HCT116 (cell line): ENCODE measurements around the gene ATG10. TPM values are rescaled to one million over a fixed set of nuclear protein-coding genes. Genes with fewer than 3 reads are reported as not detected.

ENCODE experiments used
- ATAC-seq: fragments of 200-7000 bp; cut with Tn5 transposase; 2 replicates; pipeline ENCODE4 v1.9.1; 2020; ENCODE audit warnings: mild to moderate bottlenecking, moderate library complexity
- BruUV-seq: library from RNA; stranded (reverse); fragments of 400-500 nt; replicated peaks from 2 replicates; lab custom pipeline; 2021; lab: Mats Ljungman, UMichigan
- CTCF ChIA-PET: fragments of 300-600 bp; sonication (Branson Sonifier 250); formaldehyde crosslinking; loops from one replicate; lab custom pipeline; 2021; ENCODE audit warnings: antibody characterized with exemption; lab: Charles Lee
- POLR2A ChIA-PET: fragments of 300-600, 350-600 bp; sonication (Branson Sonifier 250); formaldehyde crosslinking; loops from one replicate; lab custom pipeline; 2021; ENCODE audit warnings: antibody characterized with exemption; lab: Charles Lee
- RAD21 ChIA-PET, 2 experiments: fragments of 300-600 bp; sonication (Branson Sonifier 250); formaldehyde crosslinking; loops; one replicate each; lab custom pipeline; 2023; ENCODE audit warnings: low total read pairs in 2 of 2; ENCODE audit not compliant: uncharacterized antibody in 2 of 2, unreplicated experiment in 2 of 2, low non-redundant PET in 1 of 2; lab: Charles Lee
- DNase-seq: peaks from one replicate; pipeline ENCODE4 v3.0.0-alpha.2; 2010; ENCODE audit warnings: low read depth, low spot score
- H2AFZ ChIP-seq: fragments of 200-600 bp; shearing (Covaris generic), sonication (generic); 2 replicates; pipeline ENCODE4 v1.6.1; 2017; ENCODE audit warnings: low read depth, mixed run types, mixed read lengths, antibody characterized with exemption, low read length; ENCODE audit not compliant: poor library complexity, severe bottlenecking
- H3K27ac ChIP-seq: 2 replicates; pipeline ENCODE4 v1.5.1; 2012; ENCODE audit warnings: low read depth, low read length
- H3K27me3 ChIP-seq: fragments of 200-600 bp; sonication (generic); 2 replicates; pipeline ENCODE4 v1.6.1; 2016; ENCODE audit warnings: mixed run types, low read length, mixed read lengths; ENCODE audit not compliant: insufficient read depth
- H3K36me3 ChIP-seq, 2 experiments: fragments of 200-500 bp in 1 of 2; fragments of 200-600 bp in 1 of 2; sonication (Bioruptor generic) in 1 of 2; sonication (generic) in 1 of 2; 2 replicates each; pipeline versions ENCODE4 v1.5.1 to v1.6.1; 2014 to 2016; ENCODE audit warnings: low read length in 2 of 2, inconsistent platforms in 1 of 2, mixed read lengths in 1 of 2, mixed run types in 1 of 2; ENCODE audit not compliant: insufficient read depth in 2 of 2, control insufficient read depth in 1 of 2
- H3K4me1 ChIP-seq, 2 experiments: fragments of 200-600 bp in 1 of 2; sonication (generic) in 1 of 2; 2 replicates each; pipeline versions ENCODE4 v1.5.1 to v1.6.1; 2012 to 2017; ENCODE audit warnings: low read length in 2 of 2, inconsistent platforms in 1 of 2, mild to moderate bottlenecking in 1 of 2, mixed read lengths in 1 of 2, mixed run types in 1 of 2, moderate library complexity in 1 of 2; ENCODE audit not compliant: insufficient read depth in 2 of 2, control insufficient read depth in 1 of 2
- H3K4me2 ChIP-seq: fragments of 200-600 bp; sonication (generic); 2 replicates; pipeline ENCODE4 v1.6.1; 2017; ENCODE audit warnings: mixed run types, low read length, mixed read lengths
- H3K4me3 ChIP-seq, 2 experiments: fragments of 200-600 bp in 1 of 2; sonication (generic) in 1 of 2; replicated peaks in 1 of 2; 2 replicates each; pipeline ENCODE4 v1.5.1; 2011 to 2016; ENCODE audit warnings: low read length in 2 of 2, control low read depth in 1 of 2, low read depth in 1 of 2, mild to moderate bottlenecking in 1 of 2, mixed read lengths in 1 of 2, mixed run types in 1 of 2
- H3K79me2 ChIP-seq: fragments of 200-600 bp; sonication (generic); 2 replicates; pipeline ENCODE4 v1.6.1; 2017; ENCODE audit warnings: mild to moderate bottlenecking, mixed run types, low read length, moderate library complexity, mixed read lengths; ENCODE audit not compliant: insufficient read depth
- H3K9ac ChIP-seq: fragments of 200-600 bp; sonication (generic); 2 replicates; pipeline ENCODE4 v1.6.1; 2016; ENCODE audit warnings: low read length, mixed read lengths
- H3K9me2 ChIP-seq: fragments of 200-600 bp; sonication (generic), shearing (Covaris generic); 2 replicates; pipeline ENCODE4 v1.6.1; 2017; ENCODE audit warnings: mixed run types, mild to moderate bottlenecking, moderate library complexity; ENCODE audit not compliant: insufficient read depth
- H3K9me3 ChIP-seq, 2 experiments: fragments of 200-500 bp in 1 of 2; fragments of 200-600 bp in 1 of 2; sonication (Bioruptor generic) in 1 of 2; sonication (generic) in 1 of 2; 2 replicates each; pipeline ENCODE4 v1.6.1; 2014 to 2017; ENCODE audit warnings: low read length in 2 of 2, mixed read lengths in 2 of 2, inconsistent platforms in 1 of 2, low read depth in 1 of 2, mild to moderate bottlenecking in 1 of 2, mixed run types in 1 of 2, moderate library complexity in 1 of 2; ENCODE audit not compliant: control insufficient read depth in 1 of 2, insufficient read depth in 1 of 2
- H4K20me1 ChIP-seq: fragments of 200-600 bp; sonication (generic), shearing (Covaris generic); 2 replicates; pipeline ENCODE4 v1.6.1; 2017; ENCODE audit warnings: mixed run types, mild to moderate bottlenecking, moderate library complexity; ENCODE audit not compliant: insufficient read depth
- ATF3 ChIP-seq: IDR thresholded peaks from 2 replicates; pipeline ENCODE4 v1.6.1; 2012
- CBX3 ChIP-seq: IDR thresholded peaks from 2 replicates; pipeline ENCODE4 v1.6.1; 2012; ENCODE audit warnings: low read depth
- EGR1 ChIP-seq: IDR thresholded peaks from 2 replicates; pipeline ENCODE4 v1.6.1; 2012; ENCODE audit warnings: low read depth
- EZH2 ChIP-seq: fragments of 200-600 bp; sonication (generic); IDR thresholded peaks from 2 replicates; pipeline ENCODE4 v1.6.1; 2017; ENCODE audit warnings: antibody characterized with exemption, mixed run types
- EZH2phosphoT487 ChIP-seq: fragments of 200-600 bp; IDR thresholded peaks from 2 replicates; pipeline ENCODE4 v1.6.1; 2018; ENCODE audit warnings: antibody characterized with exemption, borderline replicate concordance
- FOSL1 ChIP-seq: IDR thresholded peaks from 2 replicates; pipeline ENCODE4 v1.6.1; 2012; ENCODE audit warnings: low read depth
- JUND ChIP-seq: IDR thresholded peaks from 2 replicates; pipeline ENCODE4 v1.6.1; 2012
- MAX ChIP-seq: IDR thresholded peaks from 2 replicates; pipeline ENCODE4 v1.6.1; 2012
- POLR2A ChIP-seq: IDR thresholded peaks from 2 replicates; pipeline ENCODE4 v1.7.0; 2011; ENCODE audit warnings: borderline replicate concordance; ENCODE audit not compliant: insufficient read depth, insufficient read length; ENCODE audit errors: extremely low read depth
- POLR2AphosphoS5 ChIP-seq: IDR thresholded peaks from 2 replicates; pipeline ENCODE4 v1.6.1; 2011; ENCODE audit warnings: mild to moderate bottlenecking, low read depth, low read length, moderate library complexity
- RAD21 ChIP-seq: IDR thresholded peaks from 2 replicates; pipeline ENCODE4 v1.6.1; 2012; ENCODE audit warnings: low read depth, mild to moderate bottlenecking
- SIN3A ChIP-seq: IDR thresholded peaks from 2 replicates; pipeline ENCODE4 v1.6.1; 2012; ENCODE audit warnings: low read depth
- SP1 ChIP-seq: IDR thresholded peaks from 2 replicates; pipeline ENCODE4 v1.6.1; 2012; ENCODE audit warnings: low read depth
- SRF ChIP-seq: IDR thresholded peaks from 2 replicates; pipeline ENCODE4 v1.6.1; 2012; ENCODE audit warnings: low read depth
- YY1 ChIP-seq: IDR thresholded peaks from 2 replicates; pipeline ENCODE4 v1.6.1; 2011; ENCODE audit warnings: low read length, low read depth, moderate library complexity, mild to moderate bottlenecking; ENCODE audit not compliant: insufficient replicate concordance; ENCODE audit errors: extremely low read depth
- ZFX ChIP-seq: fragments of 450-650 bp; IDR thresholded peaks from 2 replicates; pipeline ENCODE4 v1.6.1; 2017
- intact Hi-C: fragments of 100-400 bp; cut with micrococcal nuclease; formaldehyde crosslinking; loops from 2 replicates; pipeline ENCODE4 v1.10.0; 2022
- total RNA-seq: library from RNA; stranded (reverse); gene quantifications from one replicate; pipeline ENCODE4 v1.2.1, GENCODE V29; 2021; ENCODE audit not compliant: unreplicated experiment

The ATG10 gene
- total RNA-seq, 1 experiment from 2014 or later, result 9.4 TPM

GRCh38 chr5:82217917-82218316 lies 246.1 kb downstream of the ATG10 start:
- Histone ChIP-seq H3K9ac (no peak overlapping the region), H3K9me2 (no peaks in the 10 kb centered on the region), H3K79me2 (no peaks in the 10 kb centered on the region), H3K27ac (no peak overlapping the region), H3K9me3 (no peaks in the 10 kb centered on the region), H3K4me1 (no peaks in the 10 kb centered on the region), H3K27me3 (no peaks in the 10 kb centered on the region), H3K36me3 (no peaks in the 10 kb centered on the region), H4K20me1 (no peaks in the 10 kb centered on the region), H2AFZ (no peak overlapping the region), H3K4me2 (no peak overlapping the region), H3K4me3 (no peak overlapping the region)
- DNase-seq, result no peak
- ATAC-seq, result no peak
- ChIA-PET RAD21 (no interaction called here), CTCF (no interaction called here), POLR2A (no interaction called here)
- BruUV-seq, result no TSS peak
- intact Hi-C loops, result no loop called here
- TF ChIP-seq SRF, result no peak

- no peaks in the 10 kb centered on the region for H3K36me3 ChIP-seq
- no peak overlapping the region for H3K9ac ChIP-seq
- no peaks in the 10 kb centered on the region for H3K27me3 ChIP-seq
- TF ChIP-seq CBX3 (no peak), SRF (no peak), POLR2AphosphoS5 (no peak), SIN3A (no peak), FOSL1 (no peak), ATF3 (no peak), POLR2A (no peak), MAX (no peak), JUND (no peak), RAD21 (no peak), EZH2 (no peak), YY1 (no peak), SP1 (no peak), ZFX (no peak), EZH2phosphoT487 (no peak), EGR1 (no peak)
- no peaks in the 10 kb centered on the region for H4K20me1 ChIP-seq
- RAD21 ChIA-PET, result no interaction called here
- ATAC-seq (no peak), DNase-seq (no peak)
- intact Hi-C loops, result no loop called here
- H3K27ac ChIP-seq, result no peak overlapping the region
- no peak overlapping the region for H2AFZ ChIP-seq
- H3K4me2 ChIP-seq, result no peak overlapping the region
- no peaks in the 10 kb centered on the region for H3K9me2 ChIP-seq
- no peaks in the 10 kb centered on the region for H3K9me3 ChIP-seq
- no peaks in the 10 kb centered on the region for H3K79me2 ChIP-seq
- H3K4me1 ChIP-seq, result no peaks in the 10 kb centered on the region
- no peak overlapping the region for H3K4me3 ChIP-seq
- POLR2A ChIA-PET, result no interaction called here
- no TSS peak for BruUV-seq
- CTCF ChIA-PET, result no interaction called here
Measured at GRCh38 chr5:82218374-82219156, 246.7 kb downstream of the ATG10 start.
